Activated CD8-positive, alpha-beta T cell treated with anti-CD3 and anti-CD28 coated beads, Interleukin-2, amount 10 ng/mL, durations not matched to agents 7 days and 5 days (primary cell): Measurements from ENCODE around the gene RNF215. TPM values are rescaled to one million over a fixed set of nuclear protein-coding genes. Genes with fewer than 3 reads are reported as not detected.
"Not testable (repeated sequence)": the region's sequence is repeated elsewhere in the genome, so short reads cannot be mapped to it uniquely, and the experiment has no call there.

Source experiments
- ATAC-seq: fragments of 150-1000 bp; cut with Tn5 transposase; one replicate; pipeline ENCODE4 v1.10.0; 2021; ENCODE audit warnings: moderate library complexity
- CTCF ChIA-PET: fragments of 350-600 bp; sonication (Branson Sonifier 250); formaldehyde crosslinking; loops from one replicate; lab custom pipeline; 2021; ENCODE audit warnings: antibody characterized with exemption; lab: Charles Lee
- POLR2A ChIA-PET: fragments of 350-600 bp; sonication (Branson Sonifier 250); formaldehyde crosslinking; loops from one replicate; lab custom pipeline; 2021; ENCODE audit warnings: antibody characterized with exemption; lab: Charles Lee
- DNase-seq: peaks from one replicate; pipeline ENCODE4 v3.0.0-alpha.2; 2020
- H3K27ac Mint-ChIP-seq: one replicate; pipeline ENCODE4 v1.8.0; 2021; ENCODE audit warnings: mild to moderate bottlenecking, mixed read lengths
- H3K27me3 Mint-ChIP-seq: one replicate; pipeline ENCODE4 v1.8.0; 2021; ENCODE audit warnings: low read depth, mixed read lengths
- H3K36me3 Mint-ChIP-seq: one replicate; pipeline ENCODE4 v1.8.0; 2021; ENCODE audit warnings: low read depth, mixed read lengths
- H3K4me1 Mint-ChIP-seq: one replicate; pipeline ENCODE4 v1.8.0; 2021; ENCODE audit warnings: low read depth, mixed read lengths
- H3K4me3 Mint-ChIP-seq: one replicate; pipeline ENCODE4 v1.8.0; 2021; ENCODE audit warnings: mild to moderate bottlenecking, mixed read lengths
- H3K9me3 Mint-ChIP-seq: one replicate; pipeline ENCODE4 v1.8.0; 2022; ENCODE audit warnings: mixed read lengths; ENCODE audit not compliant: insufficient read depth
- total RNA-seq, 2 experiments: library from RNA; stranded (reverse); gene quantifications; one replicate each; pipeline ENCODE4 v1.2.3, GENCODE V29; 2021

Gene RNF215
- total RNA-seq, 2 experiments from 2014 or later = 12.0 to 14.6 TPM

- Mint-ChIP-seq H3K4me3 (no peak overlapping the region), H3K36me3 (peaks cover 17% of the 10 kb centered on the region), H3K27ac (no peak overlapping the region), H3K27me3 (no peaks in the 10 kb centered on the region), H3K4me1 (peaks cover 11% of the 10 kb centered on the region), H3K9me3 (no peaks in the 10 kb centered on the region)
- CTCF ChIA-PET = interaction anchor here (2.7 kb wide), 1 partner anchor 21 kb away, joined by 18 read pairs; the partner anchor contains the start of gene MTFP1
- POLR2A ChIA-PET = no interaction called here
- no peak for DNase-seq
- no peak for ATAC-seq
These were observed 17.1 kb upstream of the RNF215 start for GRCh38 chr22:30404307-30404706.

GRCh38 chr22:30402766-30403104 is 15.5 kb upstream of the RNF215 start:
- not testable (repeated sequence) for H3K27ac Mint-ChIP-seq

GRCh38 chr22:30402028-30402765 is 15.0 kb upstream of the RNF215 start:
- no peaks in the 10 kb centered on the region for H3K27me3 Mint-ChIP-seq
- ChIA-PET POLR2A (interaction anchor here (0.9 to 2.3 kb wide), 2 partner anchors 20 to 22 kb away, joined by 3 to 11 read pairs; no protein-coding TSS in a partner anchor), CTCF (interaction anchor here (1.0 to 1.4 kb wide), 7 partner anchors 9 to 294 kb away, joined by 3 to 4 read pairs (median 3); partner anchors contain the start of gene CASTOR1)
- H3K27ac Mint-ChIP-seq = no peak overlapping the region
- no peak for ATAC-seq
- no peak overlapping the region for H3K4me3 Mint-ChIP-seq
- H3K9me3 Mint-ChIP-seq = no peaks in the 10 kb centered on the region
- peaks cover 16% of the 10 kb centered on the region for H3K36me3 Mint-ChIP-seq
- H3K4me1 Mint-ChIP-seq = peaks cover 21% of the 10 kb centered on the region
- DNase-seq = no peak

More at GRCh38 chr22:30402766-30403104, 15.5 kb upstream of the RNF215 start:
- not testable (repeated sequence) for H3K27me3 Mint-ChIP-seq, DNase-seq, H3K4me3 Mint-ChIP-seq, ATAC-seq, H3K9me3 Mint-ChIP-seq
- Mint-ChIP-seq H3K36me3 (peaks cover 16% of the 10 kb centered on the region), H3K4me1 (peaks cover 18% of the 10 kb centered on the region)
- CTCF ChIA-PET = interaction anchor here (1.0 to 1.4 kb wide), 6 partner anchors 9 to 294 kb away, joined by 3 to 4 read pairs (median 4); partner anchors contain the start of gene CASTOR1
- POLR2A ChIA-PET = interaction anchor here (2.3 kb wide), 1 partner anchor 21 kb away, joined by 11 read pairs; no protein-coding TSS in a partner anchor

- DNase-seq, H3K27ac Mint-ChIP-seq, CTCF ChIA-PET, H3K9me3 Mint-ChIP-seq, H3K36me3 Mint-ChIP-seq, ATAC-seq, H3K4me3 Mint-ChIP-seq, H3K27me3 Mint-ChIP-seq: not testable (repeated sequence)
- H3K4me1 Mint-ChIP-seq = peaks cover 30% of the 10 kb centered on the region
- POLR2A ChIA-PET = interaction anchor here (2.3 kb wide), 1 partner anchor 23 kb away, joined by 11 read pairs; no protein-coding TSS in a partner anchor
These were observed 13.8 kb upstream of the RNF215 start for GRCh38 chr22:30401024-30401423.

GRCh38 chr22:30400159-30400558 is 12.9 kb upstream of the RNF215 start:
- ChIA-PET CTCF (interaction anchor here (12.0 to 17.8 kb wide), 2 partner anchors 24 to 110 kb away, joined by 166 to 346 read pairs; partner anchors contain the start of genes CASTOR1 and MTFP1), POLR2A (no interaction called here)

GRCh38 chr22:30399718-30400117 is 12.5 kb upstream of the RNF215 start:
- POLR2A ChIA-PET = interaction anchor here (1.1 kb wide), 1 partner anchor 22 kb away, joined by 3 read pairs; no protein-coding TSS in a partner anchor
- peaks cover 8% of the 10 kb centered on the region for H3K36me3 Mint-ChIP-seq
- H3K4me3 Mint-ChIP-seq = no peak overlapping the region
- H3K27me3 Mint-ChIP-seq = no peaks in the 10 kb centered on the region
- H3K4me1 Mint-ChIP-seq = peaks cover 35% of the 10 kb centered on the region
- CTCF ChIA-PET = interaction anchor here (1.5 to 17.8 kb wide), 3 partner anchors 9 to 109 kb away, joined by 4 to 346 read pairs (median 166); partner anchors contain the start of genes CASTOR1 and MTFP1
- no peaks in the 10 kb centered on the region for H3K9me3 Mint-ChIP-seq
- no peak overlapping the region for H3K27ac Mint-ChIP-seq
- DNase-seq = no peak
- ATAC-seq = no peak

More at GRCh38 chr22:30400159-30400558, 12.9 kb upstream of the RNF215 start:
- ATAC-seq (no peak), DNase-seq (no peak)
- Mint-ChIP-seq H3K27ac (no peak overlapping the region), H3K36me3 (peaks cover 8% of the 10 kb centered on the region), H3K4me1 (peaks cover 35% of the 10 kb centered on the region), H3K27me3 (no peaks in the 10 kb centered on the region), H3K4me3 (no peak overlapping the region), H3K9me3 (no peaks in the 10 kb centered on the region)

GRCh38 chr22:30398685-30399680 is 11.8 kb upstream of the RNF215 start:
- ATAC-seq (no peak), DNase-seq (peak; percentile 38)
- Mint-ChIP-seq H3K9me3 (no peaks in the 10 kb centered on the region), H3K27ac (peak overlapping the region; percentile 26), H3K27me3 (no peaks in the 10 kb centered on the region), H3K4me1 (peaks cover 36% of the 10 kb centered on the region), H3K4me3 (peak overlapping the region; percentile 90), H3K36me3 (peaks cover 7% of the 10 kb centered on the region)
- ChIA-PET POLR2A (interaction anchor here (0.8 to 2.0 kb wide), 3 partner anchors 22 to 40 kb away, joined by 3 to 8 read pairs (median 3); no protein-coding TSS in a partner anchor), CTCF (interaction anchor here (0.6 to 17.8 kb wide), 6 partner anchors 8 to 109 kb away, joined by 3 to 346 read pairs (median 4); partner anchors contain the start of genes CASTOR1 and MTFP1)

- ChIA-PET POLR2A (interaction anchor here (0.8 to 2.0 kb wide), 3 partner anchors 16 to 41 kb away, joined by 3 to 9 read pairs (median 8); no protein-coding TSS in a partner anchor), CTCF (interaction anchor here (1.0 to 17.8 kb wide), 11 partner anchors 7 to 108 kb away, joined by 3 to 346 read pairs (median 4); partner anchors contain the start of genes CASTOR1, MTFP1 and RNF215)
- DNase-seq (no peak), ATAC-seq (no peak)
- Mint-ChIP-seq H3K27me3 (no peaks in the 10 kb centered on the region), H3K4me1 (peaks cover 46% of the 10 kb centered on the region), H3K4me3 (peak overlapping the region; percentile 90), H3K36me3 (peaks cover 6% of the 10 kb centered on the region), H3K9me3 (no peaks in the 10 kb centered on the region), H3K27ac (peak overlapping the region; percentile 20)
These were observed 10.7 kb upstream of the RNF215 start for GRCh38 chr22:30397656-30398635.

- no peaks in the 10 kb centered on the region for H3K9me3 Mint-ChIP-seq
- no peaks in the 10 kb centered on the region for H3K27me3 Mint-ChIP-seq
- peaks cover 54% of the 10 kb centered on the region for H3K4me1 Mint-ChIP-seq
- POLR2A ChIA-PET = interaction anchor here (1.2 to 2.0 kb wide), 6 partner anchors 14 to 40 kb away, joined by 3 to 9 read pairs (median 4); partner anchors contain the start of genes CCDC157, MTFP1 and SF3A1
- CTCF ChIA-PET = interaction anchor here (0.9 to 17.8 kb wide), 12 partner anchors 9 to 358 kb away, joined by 3 to 346 read pairs (median 4); partner anchors contain the start of genes CASTOR1, MTFP1 and RNF215
- peak within 1 kb of the TSS; percentile 90 for H3K4me3 Mint-ChIP-seq
- ATAC-seq (peak; percentile 90), DNase-seq (peak; percentile 65)
- peaks cover 6% of the 10 kb centered on the region for H3K36me3 Mint-ChIP-seq
- H3K27ac Mint-ChIP-seq = peak within 1 kb of the TSS; percentile 61
These were observed 9.9 kb upstream of the RNF215 start, which contains the start of gene SEC14L2 for GRCh38 chr22:30396871-30397655. SEC14L2 (plus strand) TSS chr22:30397018; CDS start chr22:30397117, 99 bp downstream.
